Colon (tissue), 2 donors: ENCODE data around the gene ACTR1A.

Source experiments
- FAIRE-seq: peaks from 2 replicates; lab custom pipeline; 2012; peaks lifted over from hg19 to GRCh38; lab: Jason Lieb, UNC
- donor health status: control.
- donor health status: control.

The ACTR1A gene

GRCh38 chr10:102452672-102453340, 49.7 kb downstream of the ACTR1A start:
- FAIRE-seq = no peak

- FAIRE-seq = no peak
Measured at GRCh38 chr10:102451105-102451969, 51.2 kb downstream of the ACTR1A start, which contains the start of gene C10orf95. Gene C10orf95 (minus strand): TSS chr10:102451543. CDS start chr10:102451093, 450 bp downstream.

GRCh38 chr10:102450374-102451104, 52.0 kb downstream of the ACTR1A start:
- FAIRE-seq = no peak

- no peak for FAIRE-seq
Measured at GRCh38 chr10:102450124-102450373, 52.5 kb downstream of the ACTR1A start.

GRCh38 chr10:102449321-102450123, 53.0 kb downstream of the ACTR1A start:
- no peak for FAIRE-seq

GRCh38 chr10:102444851-102445250, 57.7 kb downstream of the ACTR1A start:
- no peak for FAIRE-seq

GRCh38 chr10:102438374-102438773, 64.1 kb downstream of the ACTR1A start:
- no peak for FAIRE-seq

GRCh38 chr10:102437515-102437914, 65.0 kb downstream of the ACTR1A start:
- FAIRE-seq = no peak

- no peak for FAIRE-seq
Measured at GRCh38 chr10:102436312-102436711, 66.2 kb downstream of the ACTR1A start.

- FAIRE-seq = no peak
Measured at GRCh38 chr10:102435529-102436233, 66.8 kb downstream of the ACTR1A start.

- no peak for FAIRE-seq
Measured at GRCh38 chr10:102435133-102435497, 67.4 kb downstream of the ACTR1A start.

GRCh38 chr10:102434394-102435132, 67.9 kb downstream of the ACTR1A start:
- FAIRE-seq = no peak

GRCh38 chr10:102433619-102434046, 68.9 kb downstream of the ACTR1A start:
- FAIRE-seq = no peak

- peak; percentile 18 for FAIRE-seq
Measured at GRCh38 chr10:102432162-102432950, 70.2 kb downstream of the ACTR1A start, which contains the start of gene CUEDC2. Gene CUEDC2 (minus strand): TSS chr10:102432574. CDS start chr10:102425188, 7,386 bp downstream.

GRCh38 chr10:102431452-102432124, 70.9 kb downstream of the ACTR1A start:
- FAIRE-seq = no peak

- no peak for FAIRE-seq
Measured at GRCh38 chr10:102429468-102429867, 73.0 kb downstream of the ACTR1A start.
